OCI-LY1 (cell line): Measurements from ENCODE around the gene SNTG2.

ENCODE experiments used
- H2AFZ ChIP-seq: fragments of 200-600 bp; sonication (generic), shearing (Covaris generic); 2 replicates; pipeline ENCODE4 v1.6.0; 2014; ENCODE audit warnings: antibody characterized with exemption, mild to moderate bottlenecking, low read length
- H3F3A ChIP-seq: fragments of 200-600 bp; sonication (generic), shearing (Covaris generic); 2 replicates; pipeline ENCODE4 v1.6.0; 2014; ENCODE audit warnings: mild to moderate bottlenecking, antibody characterized with exemption, low read length, moderate library complexity; ENCODE audit not compliant: insufficient read depth
- H3K27ac ChIP-seq: fragments of 200-600 bp; sonication (generic); 2 replicates; pipeline ENCODE4 v1.5.1; 2014; ENCODE audit warnings: low read length, mixed run types, mild to moderate bottlenecking, low read depth; ENCODE audit not compliant: poor library complexity, severe bottlenecking
- H3K27me3 ChIP-seq: fragments of 200-600 bp; sonication (generic); 2 replicates; pipeline ENCODE4 v1.6.0; 2014; ENCODE audit warnings: antibody characterized with exemption, mild to moderate bottlenecking, low read length, moderate library complexity; ENCODE audit not compliant: insufficient read depth
- H3K36me3 ChIP-seq: fragments of 200-600 bp; sonication (generic); 2 replicates; pipeline ENCODE4 v1.6.1; 2014; ENCODE audit warnings: mild to moderate bottlenecking, antibody characterized with exemption, low read length, moderate library complexity, mixed read lengths; ENCODE audit not compliant: insufficient read depth
- H3K4me1 ChIP-seq: fragments of 200-600 bp; sonication (generic); 2 replicates; pipeline ENCODE4 v1.5.1; 2014; ENCODE audit warnings: mild to moderate bottlenecking, low read length, moderate library complexity; ENCODE audit not compliant: insufficient read depth, severe bottlenecking
- H3K4me2 ChIP-seq: fragments of 200-600 bp; sonication (generic), shearing (Covaris generic); 2 replicates; pipeline ENCODE4 v1.6.1; 2014; ENCODE audit warnings: low read length
- H3K4me3 ChIP-seq: fragments of 200-600 bp; sonication (generic); 2 replicates; pipeline ENCODE4 v1.5.1; 2014; ENCODE audit warnings: low read length, low read depth, mild to moderate bottlenecking, mixed read lengths; ENCODE audit not compliant: poor library complexity, severe bottlenecking
- H3K79me2 ChIP-seq: fragments of 200-600 bp; shearing (Covaris generic); 2 replicates; pipeline ENCODE4 v1.6.1; 2016; ENCODE audit warnings: mixed run types, low read length, mixed read lengths; ENCODE audit not compliant: insufficient read depth
- H3K9ac ChIP-seq: fragments of 200-600 bp; sonication (generic), shearing (Covaris generic); 2 replicates; pipeline ENCODE4 v1.6.1; 2014; ENCODE audit warnings: mild to moderate bottlenecking, low read length, mixed read lengths
- H3K9me2 ChIP-seq: fragments of 200-600 bp; sonication (generic), shearing (Covaris generic); 2 replicates; pipeline ENCODE4 v1.6.1; 2014; ENCODE audit warnings: low read depth, mild to moderate bottlenecking, low read length, mixed read lengths
- H3K9me3 ChIP-seq: fragments of 200-600 bp; shearing (Covaris generic); 2 replicates; pipeline ENCODE4 v1.6.1; 2014; ENCODE audit warnings: low read length, mixed read lengths
- H4K20me1 ChIP-seq: fragments of 200-600 bp; sonication (generic), shearing (Covaris generic); 2 replicates; pipeline ENCODE4 v1.6.0; 2016; ENCODE audit warnings: mild to moderate bottlenecking, low read length; ENCODE audit not compliant: insufficient read depth
- EZH2 ChIP-seq: fragments of 200-600 bp; sonication (generic), shearing (Covaris generic); IDR thresholded peaks from 2 replicates; pipeline ENCODE4 v1.8.0; 2017; ENCODE audit warnings: borderline replicate concordance, mixed run types, mild to moderate bottlenecking, antibody characterized with exemption, low read length, moderate library complexity, mixed read lengths
- TF ChIP-seq, protein P1 (sequence below): fragments of 200-600 bp; sonication (generic), shearing (Covaris generic); IDR thresholded peaks from 2 replicates; pipeline ENCODE4 v1.5.1; 2017; ENCODE audit warnings: mild to moderate bottlenecking, antibody characterized with exemption, low read length, moderate library complexity, mixed read lengths

Gene SNTG2

GRCh38 chr2:929011-929735 is 21.5 kb upstream of the SNTG2 start:
- Histone ChIP-seq H2AFZ (no peak overlapping the region), H3K9me3 (no peaks in the 10 kb centered on the region), H3K36me3 (no peaks in the 10 kb centered on the region), H3K27me3 (0 out of 2 replicates have a peak, but pooled peaks cover 7% of the 10 kb centered on the region), H3K79me2 (no peaks in the 10 kb centered on the region), H3K4me2 (no peak overlapping the region), H3F3A (no peaks in the 10 kb centered on the region), H3K9me2 (no peaks in the 10 kb centered on the region), H3K27ac (no peak overlapping the region), H3K4me1 (no peaks in the 10 kb centered on the region), H3K9ac (no peak overlapping the region), H3K4me3 (no peak overlapping the region), H4K20me1 (no peaks in the 10 kb centered on the region)
- TF ChIP-seq, protein P1, sequence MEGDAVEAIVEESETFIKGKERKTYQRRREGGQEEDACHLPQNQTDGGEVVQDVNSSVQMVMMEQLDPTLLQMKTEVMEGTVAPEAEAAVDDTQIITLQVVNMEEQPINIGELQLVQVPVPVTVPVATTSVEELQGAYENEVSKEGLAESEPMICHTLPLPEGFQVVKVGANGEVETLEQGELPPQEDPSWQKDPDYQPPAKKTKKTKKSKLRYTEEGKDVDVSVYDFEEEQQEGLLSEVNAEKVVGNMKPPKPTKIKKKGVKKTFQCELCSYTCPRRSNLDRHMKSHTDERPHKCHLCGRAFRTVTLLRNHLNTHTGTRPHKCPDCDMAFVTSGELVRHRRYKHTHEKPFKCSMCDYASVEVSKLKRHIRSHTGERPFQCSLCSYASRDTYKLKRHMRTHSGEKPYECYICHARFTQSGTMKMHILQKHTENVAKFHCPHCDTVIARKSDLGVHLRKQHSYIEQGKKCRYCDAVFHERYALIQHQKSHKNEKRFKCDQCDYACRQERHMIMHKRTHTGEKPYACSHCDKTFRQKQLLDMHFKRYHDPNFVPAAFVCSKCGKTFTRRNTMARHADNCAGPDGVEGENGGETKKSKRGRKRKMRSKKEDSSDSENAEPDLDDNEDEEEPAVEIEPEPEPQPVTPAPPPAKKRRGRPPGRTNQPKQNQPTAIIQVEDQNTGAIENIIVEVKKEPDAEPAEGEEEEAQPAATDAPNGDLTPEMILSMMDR = no peak
- no peak for TF ChIP-seq EZH2

DNA sequence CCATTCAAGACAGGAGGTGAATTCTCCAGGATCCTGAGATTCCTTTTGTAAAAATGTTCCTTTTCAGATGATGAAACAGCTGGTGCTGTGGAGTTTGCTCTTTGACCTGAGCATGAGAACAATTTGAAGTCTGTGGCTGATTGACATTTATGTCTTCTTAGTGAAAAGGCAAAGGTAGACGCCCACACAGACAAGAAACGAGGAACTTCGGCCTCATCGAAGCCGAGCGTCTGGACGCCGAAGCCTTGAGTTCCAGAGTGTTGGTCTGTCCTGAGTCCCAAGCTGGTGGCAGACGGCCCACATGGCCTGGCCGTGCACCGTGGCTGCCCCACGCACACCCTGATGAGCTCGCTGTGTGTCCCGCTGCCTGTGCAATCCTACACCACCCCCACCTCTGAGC is 20.7 kb upstream of the SNTG2 start:
- TF ChIP-seq, protein P1 = no peak
- no peak for TF ChIP-seq EZH2
- Histone ChIP-seq H2AFZ (no peak overlapping the region), H3K27me3 (0 out of 2 replicates have a peak, but pooled peaks cover 5% of the 10 kb centered on the region), H3K36me3 (no peaks in the 10 kb centered on the region), H3F3A (no peaks in the 10 kb centered on the region), H3K27ac (no peak overlapping the region), H3K9me2 (no peaks in the 10 kb centered on the region), H3K9ac (no peak overlapping the region), H4K20me1 (no peaks in the 10 kb centered on the region), H3K4me1 (no peaks in the 10 kb centered on the region), H3K4me3 (no peak overlapping the region), H3K4me2 (no peak overlapping the region), H3K9me3 (no peaks in the 10 kb centered on the region), H3K79me2 (no peaks in the 10 kb centered on the region)

DNA sequence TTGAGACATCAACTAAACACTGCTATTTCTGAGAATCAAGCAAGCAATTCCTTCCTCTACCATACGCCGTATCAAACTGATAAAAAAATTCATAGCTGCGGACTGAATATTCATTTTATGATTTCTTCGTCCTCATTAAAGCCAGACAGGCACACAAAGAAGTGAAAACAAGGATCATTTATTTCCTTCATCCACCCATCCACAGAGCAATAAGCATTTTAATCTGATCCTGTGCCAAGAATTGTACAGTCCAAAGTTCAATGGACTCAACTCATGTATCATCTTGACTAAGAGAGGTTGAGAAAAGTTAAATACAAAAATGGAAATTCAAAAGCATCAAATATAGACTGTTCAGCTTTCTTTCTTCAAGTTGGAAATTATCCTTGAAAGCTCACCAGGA is 19.7 kb upstream of the SNTG2 start:
- TF ChIP-seq, protein P1 = no peak
- no peak for TF ChIP-seq EZH2
- no peak overlapping the region for H3K4me2 ChIP-seq
- no peak overlapping the region for H3K9ac ChIP-seq
- H3K36me3 ChIP-seq = no peaks in the 10 kb centered on the region
- 0 out of 2 replicates have a peak, but pooled peaks cover 3% of the 10 kb centered on the region for H3K27me3 ChIP-seq
- no peaks in the 10 kb centered on the region for H3K79me2 ChIP-seq
- no peaks in the 10 kb centered on the region for H4K20me1 ChIP-seq
- no peak overlapping the region for H3K27ac ChIP-seq
- no peak overlapping the region for H3K4me3 ChIP-seq
- H2AFZ ChIP-seq = no peak overlapping the region
- H3F3A ChIP-seq = no peaks in the 10 kb centered on the region
- no peaks in the 10 kb centered on the region for H3K4me1 ChIP-seq
- no peaks in the 10 kb centered on the region for H3K9me3 ChIP-seq
- no peaks in the 10 kb centered on the region for H3K9me2 ChIP-seq
